Measurements from ENCODE around the gene NDUFA9.

The NDUFA9 gene

GRCh38 chr12:4649358-4649661 lies 396 bp downstream of the NDUFA9 start:
- no peak for TF ChIP-seq CTCF (IDR thresholded peaks at IDR 0.05)

GRCh38 chr12:4653257-4653656 lies 4.3 kb downstream of the NDUFA9 start:
- TF ChIP-seq CTCF (IDR thresholded peaks at IDR 0.05) = no peak

GRCh38 chr12:4653691-4654090 lies 4.8 kb downstream of the NDUFA9 start:
- no peak for TF ChIP-seq CTCF (IDR thresholded peaks at IDR 0.05)

- TF ChIP-seq CTCF (IDR thresholded peaks at IDR 0.05) = no peak
Measured at GRCh38 chr12:4663971-4664505, 15.1 kb downstream of the NDUFA9 start.

- TF ChIP-seq CTCF (IDR thresholded peaks at IDR 0.05) = no peak
Measured at GRCh38 chr12:4665236-4665635, 16.3 kb downstream of the NDUFA9 start.

GRCh38 chr12:4679711-4680110 lies 30.8 kb downstream of the NDUFA9 start:
- TF ChIP-seq CTCF (IDR thresholded peaks at IDR 0.05) = no peak

- TF ChIP-seq CTCF (IDR thresholded peaks at IDR 0.05) = no peak
Measured at GRCh38 chr12:4681732-4682131, 32.8 kb downstream of the NDUFA9 start.

GRCh38 chr12:4685317-4685716 lies 36.4 kb downstream of the NDUFA9 start:
- TF ChIP-seq CTCF (IDR thresholded peaks at IDR 0.05) = no peak
